GM21447 (cell line): ENCODE data around the gene DGKB.
"Not testable (repeated sequence)": the region's sequence is repeated elsewhere in the genome, so short reads cannot be mapped to it uniquely, and the experiment has no call there.

Experiments used
- ATAC-seq: cut with Tn5 transposase; IDR thresholded peaks from one replicate; pipeline ENCODE4 v1.9.1; 2021; ENCODE audit not compliant: unreplicated experiment

The DGKB gene

GRCh38 chr7:14322724-14323123 lies 579.8 kb downstream of the DGKB start:
- no peak for ATAC-seq

DNA sequence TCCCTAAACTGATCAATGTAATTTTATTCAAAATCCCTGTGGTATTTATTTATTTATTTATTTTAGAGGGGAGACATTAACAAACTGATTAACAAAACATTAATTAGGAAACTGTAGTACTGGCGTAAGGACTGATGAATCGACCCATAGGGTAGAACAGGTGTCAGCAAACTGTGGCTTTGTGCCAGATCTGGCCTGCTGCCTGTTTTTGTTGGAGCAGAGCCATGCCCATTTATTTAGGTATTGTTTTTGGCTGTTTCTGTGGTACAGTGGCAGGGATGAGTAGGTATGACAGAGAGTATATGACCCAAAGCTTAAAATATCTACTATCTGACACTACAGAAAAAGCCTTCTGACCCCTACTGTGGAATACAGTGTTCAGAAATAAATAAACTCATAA lies 580.6 kb downstream of the DGKB start:
- no peak for ATAC-seq

DNA sequence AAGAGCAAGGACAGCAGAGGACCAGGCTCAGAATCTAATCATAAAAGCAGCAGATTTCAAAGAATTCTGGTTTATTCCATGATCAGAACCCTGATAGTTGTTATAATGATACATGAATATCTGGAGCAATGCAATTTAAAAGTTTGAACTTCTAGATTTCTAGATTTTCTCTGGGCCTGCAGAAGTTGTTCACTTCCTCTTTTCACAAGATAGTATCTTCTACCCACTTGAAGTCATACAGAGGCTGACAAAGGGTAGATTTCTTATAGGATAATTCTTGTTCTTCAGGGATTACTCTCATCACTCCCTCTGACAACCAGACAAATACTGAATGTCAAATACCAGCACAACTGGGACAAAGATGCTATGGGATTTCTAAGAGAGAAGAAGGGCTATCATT lies 593.1 kb downstream of the DGKB start:
- ATAC-seq = no peak

DNA sequence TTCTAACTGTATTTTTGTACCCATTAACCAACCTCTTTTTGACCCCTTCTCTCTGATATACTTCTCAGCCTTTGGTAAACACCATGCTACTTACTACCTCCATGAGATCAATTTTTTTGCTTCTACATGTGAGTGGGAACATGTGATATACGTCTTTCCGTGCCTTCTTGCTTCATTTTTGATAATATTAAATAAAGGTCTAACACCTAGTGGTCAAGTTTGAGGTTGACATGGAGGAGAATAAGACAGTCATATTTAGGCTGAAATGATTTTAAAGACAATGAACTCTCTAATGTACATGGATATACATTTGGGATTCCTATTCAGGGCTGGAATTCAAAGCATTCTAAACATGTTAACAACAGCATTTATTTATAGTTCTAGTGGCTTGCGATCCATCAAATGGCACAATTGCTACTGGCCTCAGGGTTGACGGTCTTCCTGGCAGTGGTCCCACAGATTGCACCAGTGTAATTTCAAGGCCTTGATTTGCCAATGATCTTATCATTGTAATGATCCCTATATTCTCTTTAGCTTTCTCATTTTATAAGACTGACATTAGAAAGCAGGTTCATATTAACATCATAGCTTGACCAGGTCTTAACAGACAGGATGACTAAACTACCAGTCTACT lies 597.2 kb downstream of the DGKB start:
- no peak for ATAC-seq

DNA sequence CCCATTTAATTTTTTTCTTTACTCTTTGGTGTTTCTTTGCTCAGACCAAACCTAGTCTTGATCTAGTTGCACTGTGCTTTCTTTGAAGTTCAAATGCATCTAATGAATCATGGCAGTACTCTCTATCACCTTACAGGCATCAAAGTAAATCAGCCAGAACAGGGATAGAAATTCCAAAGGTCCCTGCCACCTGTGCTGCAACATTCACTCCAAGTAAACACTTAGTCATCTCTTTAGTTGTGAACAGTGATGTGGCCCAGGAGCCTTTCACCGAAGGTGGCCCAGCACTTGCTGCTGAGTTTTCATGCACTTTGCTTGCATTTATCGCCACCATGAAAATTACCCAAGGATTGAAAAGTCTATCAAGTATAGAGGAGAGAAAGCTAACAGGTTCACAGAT lies 599.0 kb downstream of the DGKB start:
- no peak for ATAC-seq

DNA sequence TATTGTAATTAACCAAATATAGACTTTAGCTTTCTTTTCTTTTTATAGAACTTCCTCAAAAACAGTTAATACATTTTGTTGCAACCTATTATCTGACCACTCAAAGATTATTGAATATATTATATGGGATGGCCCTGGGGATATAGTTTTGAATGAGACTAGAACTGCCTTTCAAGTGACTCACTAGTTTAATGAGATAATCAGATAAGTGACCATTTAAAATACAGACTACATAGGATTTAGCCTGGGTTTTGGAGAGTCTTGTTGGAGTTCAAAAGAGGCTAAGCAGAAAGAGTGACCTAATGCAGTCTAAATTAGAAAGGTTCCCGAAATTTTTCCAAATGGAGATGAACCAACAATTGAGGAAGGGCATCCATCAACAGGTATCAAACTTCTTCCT lies 607.9 kb downstream of the DGKB start:
- ATAC-seq = no peak

- no peak for ATAC-seq
Observed at GRCh38 chr7:14293434-14293833, 609.1 kb downstream of the DGKB start.

GRCh38 chr7:14292737-14293136 lies 609.8 kb downstream of the DGKB start:
- ATAC-seq = no peak

DNA sequence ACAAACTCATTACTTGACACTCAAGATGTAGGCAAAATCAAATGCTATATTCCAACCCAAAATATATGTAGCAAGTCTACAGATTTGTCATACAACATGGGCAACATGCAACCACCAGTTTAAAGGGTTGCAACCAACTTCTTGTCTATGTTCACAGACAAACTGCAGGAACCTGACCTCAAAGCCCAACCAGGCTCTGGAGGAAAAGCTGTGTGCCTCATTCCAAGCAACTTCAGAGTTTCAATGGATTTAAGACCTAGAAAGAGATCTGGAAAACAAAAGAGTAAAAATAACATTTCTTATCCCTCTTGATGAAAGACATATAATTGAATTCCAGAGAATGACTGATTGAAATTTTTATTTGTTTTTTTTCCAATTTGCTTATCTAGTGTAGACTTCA lies 612.6 kb downstream of the DGKB start:
- ATAC-seq = no peak

DNA sequence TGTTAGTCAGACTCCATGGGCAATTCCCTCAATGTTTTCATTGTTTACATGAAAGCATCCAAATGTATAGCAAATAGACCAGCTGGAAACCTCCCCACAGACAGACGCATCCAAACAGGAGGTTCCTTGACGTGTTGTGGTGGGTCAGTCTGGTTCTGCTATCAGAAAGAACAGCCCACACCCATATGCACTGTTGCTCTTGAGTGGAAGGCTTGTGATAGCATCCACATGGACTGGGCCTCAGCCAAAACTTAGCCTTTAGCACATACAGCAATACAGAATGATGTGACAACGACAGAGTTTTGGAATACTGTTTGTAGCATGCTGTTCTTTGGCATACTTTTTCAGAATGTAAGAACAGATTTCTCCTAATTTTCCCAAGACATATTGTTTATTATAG lies 613.9 kb downstream of the DGKB start:
- no peak for ATAC-seq

DNA sequence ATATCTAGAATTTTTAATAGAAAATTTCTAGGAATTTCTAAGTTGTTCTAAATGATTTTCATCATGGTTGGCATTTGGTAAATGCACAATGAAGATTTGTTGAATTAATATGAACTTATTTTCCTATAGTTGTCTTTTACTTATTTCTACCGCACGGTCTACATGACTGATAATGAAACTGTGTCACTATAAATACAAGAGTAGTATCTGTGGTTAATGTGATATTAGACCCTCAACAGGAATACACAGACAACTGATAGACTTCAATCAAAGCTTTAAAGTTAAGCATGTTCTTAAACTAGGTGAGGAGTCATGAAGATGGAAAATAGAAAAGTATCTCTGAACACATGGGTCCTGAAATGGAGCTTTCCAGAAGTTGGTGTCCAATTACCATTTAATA lies 615.2 kb downstream of the DGKB start:
- no peak for ATAC-seq

- no peak for ATAC-seq
Observed at GRCh38 chr7:14286036-14286435, 616.5 kb downstream of the DGKB start.

- ATAC-seq = not testable (repeated sequence)
Observed at GRCh38 chr7:14279065-14279871, 623.3 kb downstream of the DGKB start.

DNA sequence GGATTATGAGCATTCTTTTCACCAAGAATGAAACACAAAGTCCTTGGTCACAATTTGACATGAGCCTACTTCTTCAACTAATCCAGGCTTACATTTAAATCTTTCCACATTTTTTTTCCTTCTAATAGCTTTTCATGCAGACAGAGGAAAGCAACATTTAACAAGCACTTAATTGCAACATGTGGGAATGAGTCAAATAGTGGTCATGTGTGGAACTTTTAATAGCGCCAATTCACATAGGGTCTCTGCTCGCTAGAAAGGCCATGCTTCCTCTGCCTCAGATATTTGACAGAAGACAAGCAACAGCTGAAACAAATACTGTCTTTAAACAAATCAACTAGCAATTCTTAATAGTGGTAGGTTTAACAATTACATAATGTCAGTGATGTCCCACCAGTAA lies 627.2 kb downstream of the DGKB start:
- ATAC-seq = no peak

DNA sequence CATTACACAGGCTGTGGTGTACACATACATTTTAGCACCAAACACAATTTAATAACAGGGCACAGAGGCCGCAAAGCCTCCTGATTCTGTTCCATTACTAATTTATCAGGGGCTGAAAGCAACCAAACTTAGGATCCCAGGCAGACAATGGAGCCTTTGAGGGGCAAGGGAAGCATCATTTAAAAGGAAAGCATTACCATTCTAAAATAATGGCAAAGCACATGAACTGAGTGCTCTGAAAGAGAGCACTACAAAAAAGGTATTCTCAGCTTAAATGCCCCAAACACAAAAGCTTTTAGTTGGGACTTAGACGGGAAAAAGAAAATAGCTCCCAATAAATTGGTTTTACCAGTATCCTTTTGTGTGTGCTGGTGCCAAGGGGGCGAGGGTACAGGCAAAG lies 631.1 kb downstream of the DGKB start:
- no peak for ATAC-seq

- ATAC-seq = no peak
Observed at GRCh38 chr7:14270099-14270498, 632.5 kb downstream of the DGKB start.

GRCh38 chr7:14260011-14260410 lies 642.5 kb downstream of the DGKB start:
- ATAC-seq = no peak

DNA sequence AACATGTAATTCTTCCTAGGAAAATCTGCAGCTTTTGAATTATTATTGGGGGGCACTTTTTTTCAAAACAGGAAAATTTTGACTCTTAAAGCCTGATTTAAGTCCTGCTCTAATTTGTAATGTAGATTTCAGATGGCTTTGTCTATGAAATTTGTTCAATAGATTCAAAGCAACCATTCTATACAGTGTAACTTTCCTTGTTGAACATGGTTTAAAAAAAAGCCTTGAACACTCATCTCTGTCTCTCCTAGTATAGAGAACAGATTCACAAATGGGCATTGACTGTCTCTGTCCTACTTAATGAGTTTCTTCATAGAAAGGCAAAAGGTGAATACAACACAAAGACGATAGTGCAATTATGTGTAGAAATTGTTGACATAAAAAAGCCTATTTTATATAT lies 643.7 kb downstream of the DGKB start:
- no peak for ATAC-seq

- no peak for ATAC-seq
Observed at GRCh38 chr7:14258441-14258840, 644.1 kb downstream of the DGKB start.

- no peak for ATAC-seq
Observed at GRCh38 chr7:14252458-14252857, 650.1 kb downstream of the DGKB start.

GRCh38 chr7:14242175-14242574 lies 660.4 kb downstream of the DGKB start:
- ATAC-seq = no peak

- no peak for ATAC-seq
Observed at GRCh38 chr7:14236834-14237233, 665.7 kb downstream of the DGKB start.

GRCh38 chr7:14235056-14235455 lies 667.5 kb downstream of the DGKB start:
- ATAC-seq = no peak
